ENCODE data around the gene PODXL. TPM values are rescaled to one million over a fixed set of nuclear protein-coding genes. Genes with fewer than 3 reads are reported as not detected.

Gene PODXL
- total RNA-seq, 1 donor from 2014 or later: 1.1 TPM

- intact Hi-C loops (cut with micrococcal nuclease): no loop called here
These were observed 8.2 kb upstream of the PODXL start for GRCh38 chr7:131564640-131565039.

- intact Hi-C loops (cut with micrococcal nuclease): no loop called here
These were observed 7.5 kb upstream of the PODXL start for GRCh38 chr7:131563918-131564317.

GRCh38 chr7:131562941-131563340 lies 6.5 kb upstream of the PODXL start:
- intact Hi-C loops (cut with micrococcal nuclease): no loop called here

GRCh38 chr7:131560061-131560460 lies 3.6 kb upstream of the PODXL start:
- intact Hi-C loops (cut with micrococcal nuclease): no loop called here

- intact Hi-C loops (cut with micrococcal nuclease): loop anchor here (5.0 kb wide), 3 partner anchors 36 to 1486 kb away; partner anchors contain the start of genes CEP41 and KLHDC10
These were observed 1.4 kb upstream of the PODXL start for GRCh38 chr7:131557652-131558385.

GRCh38 chr7:131556909-131557651 lies 652 bp upstream of the PODXL start:
- intact Hi-C loops (cut with micrococcal nuclease): loop anchor here (5.0 kb wide), 3 partner anchors 35 to 1485 kb away; partner anchors contain the start of genes CEP41 and KLHDC10

- intact Hi-C loops (cut with micrococcal nuclease): loop anchor here (1.0 to 5.0 kb wide), 4 partner anchors 9 to 1483 kb away; partner anchors contain the start of genes CEP41 and KLHDC10
These were observed 826 bp downstream of the PODXL start for GRCh38 chr7:131555552-131556052.

- intact Hi-C loops (cut with micrococcal nuclease): loop anchor here (1.0 to 5.0 kb wide), 4 partner anchors 9 to 1483 kb away; partner anchors contain the start of genes CEP41 and KLHDC10
These were observed 1.4 kb downstream of the PODXL start for GRCh38 chr7:131554880-131555516.

GRCh38 chr7:131553931-131554330 lies 2.5 kb downstream of the PODXL start:
- intact Hi-C loops (cut with micrococcal nuclease): no loop called here

- intact Hi-C loops (cut with micrococcal nuclease): no loop called here
These were observed 4.4 kb downstream of the PODXL start for GRCh38 chr7:131552053-131552452.

- intact Hi-C loops (cut with micrococcal nuclease): no loop called here
These were observed 5.6 kb downstream of the PODXL start for GRCh38 chr7:131550846-131551245.

- intact Hi-C loops (cut with micrococcal nuclease): no loop called here
These were observed 8.1 kb downstream of the PODXL start for GRCh38 chr7:131548371-131548770.

GRCh38 chr7:131547589-131547988 lies 8.8 kb downstream of the PODXL start:
- intact Hi-C loops (cut with micrococcal nuclease): no loop called here

- intact Hi-C loops (cut with micrococcal nuclease): loop anchor here (1.0 kb wide), 1 partner anchor 9 kb away; no protein-coding TSS in a partner anchor
These were observed 9.8 kb downstream of the PODXL start for GRCh38 chr7:131546583-131547141.

GRCh38 chr7:131546126-131546525 lies 10.3 kb downstream of the PODXL start:
- intact Hi-C loops (cut with micrococcal nuclease): loop anchor here (1.0 kb wide), 1 partner anchor 9 kb away; no protein-coding TSS in a partner anchor

- intact Hi-C loops (cut with micrococcal nuclease): loop anchor here (1.0 kb wide), 1 partner anchor 110 kb away; no protein-coding TSS in a partner anchor
These were observed 11.8 kb downstream of the PODXL start for GRCh38 chr7:131544449-131545301.

- intact Hi-C loops (cut with micrococcal nuclease): no loop called here
These were observed 12.4 kb downstream of the PODXL start for GRCh38 chr7:131544021-131544420.

- intact Hi-C loops (cut with micrococcal nuclease): no loop called here
These were observed 13.1 kb downstream of the PODXL start for GRCh38 chr7:131543298-131543697.

GRCh38 chr7:131540491-131541162 lies 15.8 kb downstream of the PODXL start:
- intact Hi-C loops (cut with micrococcal nuclease): no loop called here

- intact Hi-C loops (cut with micrococcal nuclease): no loop called here
These were observed 17.6 kb downstream of the PODXL start for GRCh38 chr7:131538813-131539179.
